Omental fat pad (tissue), 4 donors: ENCODE measurements around the gene XAGE3. TPM values are rescaled to one million over a fixed set of nuclear protein-coding genes. Genes with fewer than 3 reads are reported as not detected.

Experiments used
- ATAC-seq: fragments of 150-250 bp; one replicate; pipeline ENCODE4 v1.9.1; 2016; ENCODE audit warnings: mild to moderate bottlenecking, moderate library complexity; ENCODE audit not compliant: low FRiP score
- DNase-seq: peaks from one replicate; pipeline ENCODE4 v3.0.0-alpha.2; 2019; ENCODE audit warnings: low spot score
- CTCF ChIP-seq, 3 donors: fragments of 450-650 bp; IDR thresholded peaks; one replicate each; pipeline ENCODE4 v1.5.1; 2016 to 2017; ENCODE audit warnings: antibody characterized with exemption in 3 of 3, mild to moderate bottlenecking in 3 of 3, moderate library complexity in 2 of 3
- total RNA-seq, 4 donors: library from RNA; depleted of rRNA; stranded (reverse); fragments of >200 nt; gene quantifications; one replicate each; pipeline ENCODE4 v1.1.0, GENCODE V29; 2016

The XAGE3 gene
- total RNA-seq, 4 donors from 2014 or later, result not detected

- no peak for ATAC-seq
- no peak for TF ChIP-seq CTCF (IDR thresholded peaks at IDR 0.05)
- DNase-seq, result no peak
These were observed 37.3 kb downstream of the XAGE3 start for GRCh38 chrX:52830551-52830950.

GRCh38 chrX:52824608-52825007, 43.3 kb downstream of the XAGE3 start:
- TF ChIP-seq CTCF (IDR thresholded peaks at IDR 0.05), result no peak
- DNase-seq, result no peak
- ATAC-seq, result no peak

GRCh38 chrX:52821079-52821760, 46.7 kb downstream of the XAGE3 start:
- no peak for TF ChIP-seq CTCF (IDR thresholded peaks at IDR 0.05)
- DNase-seq (no peak), ATAC-seq (no peak)

- DNase-seq (no peak), ATAC-seq (no peak)
- no peak for TF ChIP-seq CTCF (IDR thresholded peaks at IDR 0.05)
These were observed 48.1 kb downstream of the XAGE3 start for GRCh38 chrX:52819788-52820187.

Other genes with a start within 250 kb of the XAGE3 start
- gene SSX7, start 213.2 kb downstream of the XAGE3 start, total RNA-seq, result not detected
- gene SSX2, start 160.9 kb downstream of the XAGE3 start, total RNA-seq, result not detected
- not detected for gene SSX2B, start 116.8 kb downstream of the XAGE3 start, total RNA-seq
- gene SPANXN5, start 70.7 kb downstream of the XAGE3 start, total RNA-seq, result not detected
- gene XAGE5, start 56.8 kb downstream of the XAGE3 start, total RNA-seq, result not detected
- 10 to 100 TPM; 21.0 to 25.5 (median 24.5) TPM for gene FAM156B, start 29.2 kb upstream of the XAGE3 start, total RNA-seq
- gene FAM156A, start 90.4 kb upstream of the XAGE3 start, total RNA-seq, result 10 to 100 TPM in 3 of 4 donors, 1 to 10 TPM in 1; 9.0 to 43.8 (median 15.2) TPM
- gene GPR173, start 180.7 kb upstream of the XAGE3 start, total RNA-seq, result 1 to 10 TPM in 3 of 4 donors, under 1 TPM in 1; 0.72 to 2.0 (median 1.6) TPM
- gene TSPYL2, start 214.3 kb upstream of the XAGE3 start, total RNA-seq, result 100 to 1,000 TPM in 1 of 4 donors, 10 to 100 TPM in 3; 30.9 to 127 (median 53.9) TPM
- gene KANTR, start 226.1 kb upstream of the XAGE3 start, total RNA-seq, result 10 to 100 TPM in 3 of 4 donors, 1 to 10 TPM in 1; 5.4 to 22.2 (median 16.7) TPM